GM12878 (cell line): ENCODE results near the gene ZNF700. TPM values are rescaled to one million over a fixed set of nuclear protein-coding genes. Genes with fewer than 3 reads are reported as not detected.
A peak's percentile ranks its signal among the peaks of the same experiment; 100 is the strongest.

Experiments
- CHD2 ChIP-seq: IDR thresholded peaks from 2 replicates; pipeline ENCODE4 v1.6.1; 2011; ENCODE audit warnings: low read depth, low read length, improper control_type of control experiment, borderline replicate concordance
- GATAD2B ChIP-seq: fragments of 450-650 bp; conservative IDR thresholded peaks from 2 replicates; pipeline ENCODE4 v1.6.1; 2017; ENCODE audit warnings: low read depth, mild to moderate bottlenecking, moderate library complexity
- KDM1A ChIP-seq: fragments of 200-600 bp; sonication (generic); IDR thresholded peaks from 2 replicates; pipeline ENCODE4 v1.6.1; 2016; ENCODE audit warnings: borderline replicate concordance
- MYB ChIP-seq: fragments of 150-350 bp; IDR thresholded peaks from 2 replicates; pipeline ENCODE4 v1.6.1; 2014; ENCODE audit warnings: mild to moderate bottlenecking, low read depth, low read length, borderline replicate concordance
- NR2C1 ChIP-seq: fragments of 450-650 bp; IDR thresholded peaks from 2 replicates; pipeline ENCODE4 v1.6.1; 2017; ENCODE audit warnings: antibody characterized with exemption, mild to moderate bottlenecking, moderate library complexity
- SIX5 ChIP-seq: IDR thresholded peaks from 2 replicates; pipeline ENCODE4 v1.6.1; 2011; ENCODE audit warnings: mild to moderate bottlenecking, low read depth, low read length, moderate library complexity; ENCODE audit not compliant: severe bottlenecking
- STAT3 ChIP-seq: IDR thresholded peaks from 2 replicates; pipeline ENCODE4 v1.6.1; 2011; ENCODE audit warnings: low read depth, low read length, improper control_type of control experiment
- SUPT20H ChIP-seq: IDR thresholded peaks from 2 replicates; pipeline ENCODE4 v1.6.1; 2011; ENCODE audit warnings: low read depth, mild to moderate bottlenecking, low read length, moderate library complexity, borderline replicate concordance; ENCODE audit not compliant: control insufficient read depth
- polyA plus RNA-seq, 11 experiments: library from polyadenylated mRNA; depleted of rRNA in 4 of 11; unstranded in 6 of 11; stranded (reverse) in 5 of 11; fragments of >200 nt; fragmentation: Nextera tagmentation in 4 of 11; fragmentation: Illumina TruSeq in 1 of 11; extraction: Ambion mirVana in 4 of 11; extraction: Trizol in 1 of 11; gene quantifications; 1 replicate in 1 of 11; 2 replicates in 10 of 11; pipeline versions ENCODE4 v1.2.1 to v1.2.3, GENCODE V29; 2011 to 2016; ENCODE audit warnings: inconsistent platforms in 2 of 11, missing spikeins in 2 of 11, low read depth in 1 of 11
- total RNA-seq, 4 experiments: library from RNA; depleted of rRNA in 3 of 4; stranded (reverse); fragments of >200 nt in 3 of 4; fragmentation: Illumina TruSeq in 1 of 4; extraction: Trizol in 1 of 4; gene quantifications; 2 replicates each; pipeline versions ENCODE4 v1.2.1 to v1.2.3, GENCODE V29; 2013 to 2021
- TF ChIP-seq, protein P1 (sequence below): fragments of 150-350 bp; IDR thresholded peaks from 2 replicates; pipeline ENCODE4 v1.6.1; 2016; ENCODE audit warnings: low read depth, low read length
- TF ChIP-seq, protein P2 (sequence below): fragments of 450-650 bp; IDR thresholded peaks from 2 replicates; pipeline ENCODE4 v1.6.1; 2017; ENCODE audit warnings: mild to moderate bottlenecking, moderate library complexity
- TF ChIP-seq, protein P3 (sequence below): IDR thresholded peaks from 2 replicates; pipeline ENCODE4 v1.6.1; 2011; ENCODE audit warnings: low read depth, mild to moderate bottlenecking, low read length, moderate library complexity, borderline replicate concordance; ENCODE audit errors: extremely low read depth
- TF ChIP-seq, protein P4 (sequence below): fragments of 450-650 bp; formaldehyde crosslinking; IDR thresholded peaks from 2 replicates; pipeline ENCODE4 v1.4.0; 2022; ENCODE audit warnings: mild to moderate bottlenecking, moderate library complexity
- TF ChIP-seq, protein P5 (sequence below): fragments of 450-650 bp; IDR thresholded peaks from 2 replicates; pipeline ENCODE4 v1.6.1; 2018; ENCODE audit warnings: mild to moderate bottlenecking, low read depth, moderate library complexity; ENCODE audit not compliant: partially characterized antibody

The ZNF700 gene
- total and polyA plus RNA-seq, 10 of the 15 experiments (the other 5 are each of a cell fraction or from before 2014, with no cell fraction given): 6.7 to 16.0 (median 11.1) TPM

DNA sequence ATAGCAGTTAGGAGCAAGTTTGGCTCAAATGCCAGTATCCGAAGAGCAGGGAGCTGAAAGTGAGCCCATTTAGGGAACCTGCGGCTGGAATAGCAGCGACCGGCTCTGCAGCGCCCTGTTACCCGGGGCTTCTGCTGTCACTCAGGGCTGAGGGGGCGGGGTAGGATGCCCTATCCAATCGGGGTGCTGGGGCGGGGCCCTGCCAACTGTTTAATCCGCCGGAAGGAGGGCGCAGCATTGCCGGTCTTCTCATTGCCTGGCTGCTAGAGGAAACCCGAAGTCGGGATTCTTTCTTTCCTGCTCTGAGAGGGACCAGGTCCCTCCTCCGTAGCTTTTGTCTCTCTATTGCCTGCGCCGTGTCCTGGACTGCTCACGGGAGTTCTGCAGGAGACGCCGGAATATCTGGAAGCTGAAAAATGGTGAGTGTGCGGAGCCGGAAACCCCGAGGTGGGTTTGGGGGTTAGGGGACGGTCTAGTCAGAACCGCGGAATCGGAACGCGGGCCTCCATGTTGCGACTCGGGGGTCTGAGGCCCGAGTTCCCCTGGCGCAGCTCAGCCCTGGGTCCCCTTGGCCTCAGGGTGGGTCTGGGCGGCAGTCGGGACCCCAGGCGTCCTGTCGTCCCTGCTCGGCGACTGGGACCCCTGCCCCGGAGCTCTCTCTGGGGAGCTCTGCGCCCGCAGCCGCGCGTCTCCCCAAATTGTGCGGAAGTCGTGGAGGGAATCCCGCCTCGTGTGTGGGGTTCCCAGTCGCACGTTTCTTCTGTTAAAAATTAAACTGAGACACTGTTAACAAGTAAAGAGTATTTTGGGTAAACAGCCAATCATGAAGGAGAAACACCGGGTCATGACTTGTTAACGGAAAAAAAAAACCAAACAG lies 62.7 kb downstream of the ZNF700 start (continued):
- TF ChIP-seq, protein P1, sequence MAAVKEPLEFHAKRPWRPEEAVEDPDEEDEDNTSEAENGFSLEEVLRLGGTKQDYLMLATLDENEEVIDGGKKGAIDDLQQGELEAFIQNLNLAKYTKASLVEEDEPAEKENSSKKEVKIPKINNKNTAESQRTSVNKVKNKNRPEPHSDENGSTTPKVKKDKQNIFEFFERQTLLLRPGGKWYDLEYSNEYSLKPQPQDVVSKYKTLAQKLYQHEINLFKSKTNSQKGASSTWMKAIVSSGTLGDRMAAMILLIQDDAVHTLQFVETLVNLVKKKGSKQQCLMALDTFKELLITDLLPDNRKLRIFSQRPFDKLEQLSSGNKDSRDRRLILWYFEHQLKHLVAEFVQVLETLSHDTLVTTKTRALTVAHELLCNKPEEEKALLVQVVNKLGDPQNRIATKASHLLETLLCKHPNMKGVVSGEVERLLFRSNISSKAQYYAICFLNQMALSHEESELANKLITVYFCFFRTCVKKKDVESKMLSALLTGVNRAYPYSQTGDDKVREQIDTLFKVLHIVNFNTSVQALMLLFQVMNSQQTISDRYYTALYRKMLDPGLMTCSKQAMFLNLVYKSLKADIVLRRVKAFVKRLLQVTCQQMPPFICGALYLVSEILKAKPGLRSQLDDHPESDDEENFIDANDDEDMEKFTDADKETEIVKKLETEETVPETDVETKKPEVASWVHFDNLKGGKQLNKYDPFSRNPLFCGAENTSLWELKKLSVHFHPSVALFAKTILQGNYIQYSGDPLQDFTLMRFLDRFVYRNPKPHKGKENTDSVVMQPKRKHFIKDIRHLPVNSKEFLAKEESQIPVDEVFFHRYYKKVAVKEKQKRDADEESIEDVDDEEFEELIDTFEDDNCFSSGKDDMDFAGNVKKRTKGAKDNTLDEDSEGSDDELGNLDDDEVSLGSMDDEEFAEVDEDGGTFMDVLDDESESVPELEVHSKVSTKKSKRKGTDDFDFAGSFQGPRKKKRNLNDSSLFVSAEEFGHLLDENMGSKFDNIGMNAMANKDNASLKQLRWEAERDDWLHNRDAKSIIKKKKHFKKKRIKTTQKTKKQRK: no peak
- TF ChIP-seq GATAD2B (peak; percentile 53), MYB (no peak), STAT3 (no peak), SUPT20H (no peak), CHD2 (0 out of 2 replicates have a peak, but pooled peaks have one; percentile 53), KDM1A (no peak), NR2C1 (no peak), SIX5 (no peak)
- TF ChIP-seq, protein P2, sequence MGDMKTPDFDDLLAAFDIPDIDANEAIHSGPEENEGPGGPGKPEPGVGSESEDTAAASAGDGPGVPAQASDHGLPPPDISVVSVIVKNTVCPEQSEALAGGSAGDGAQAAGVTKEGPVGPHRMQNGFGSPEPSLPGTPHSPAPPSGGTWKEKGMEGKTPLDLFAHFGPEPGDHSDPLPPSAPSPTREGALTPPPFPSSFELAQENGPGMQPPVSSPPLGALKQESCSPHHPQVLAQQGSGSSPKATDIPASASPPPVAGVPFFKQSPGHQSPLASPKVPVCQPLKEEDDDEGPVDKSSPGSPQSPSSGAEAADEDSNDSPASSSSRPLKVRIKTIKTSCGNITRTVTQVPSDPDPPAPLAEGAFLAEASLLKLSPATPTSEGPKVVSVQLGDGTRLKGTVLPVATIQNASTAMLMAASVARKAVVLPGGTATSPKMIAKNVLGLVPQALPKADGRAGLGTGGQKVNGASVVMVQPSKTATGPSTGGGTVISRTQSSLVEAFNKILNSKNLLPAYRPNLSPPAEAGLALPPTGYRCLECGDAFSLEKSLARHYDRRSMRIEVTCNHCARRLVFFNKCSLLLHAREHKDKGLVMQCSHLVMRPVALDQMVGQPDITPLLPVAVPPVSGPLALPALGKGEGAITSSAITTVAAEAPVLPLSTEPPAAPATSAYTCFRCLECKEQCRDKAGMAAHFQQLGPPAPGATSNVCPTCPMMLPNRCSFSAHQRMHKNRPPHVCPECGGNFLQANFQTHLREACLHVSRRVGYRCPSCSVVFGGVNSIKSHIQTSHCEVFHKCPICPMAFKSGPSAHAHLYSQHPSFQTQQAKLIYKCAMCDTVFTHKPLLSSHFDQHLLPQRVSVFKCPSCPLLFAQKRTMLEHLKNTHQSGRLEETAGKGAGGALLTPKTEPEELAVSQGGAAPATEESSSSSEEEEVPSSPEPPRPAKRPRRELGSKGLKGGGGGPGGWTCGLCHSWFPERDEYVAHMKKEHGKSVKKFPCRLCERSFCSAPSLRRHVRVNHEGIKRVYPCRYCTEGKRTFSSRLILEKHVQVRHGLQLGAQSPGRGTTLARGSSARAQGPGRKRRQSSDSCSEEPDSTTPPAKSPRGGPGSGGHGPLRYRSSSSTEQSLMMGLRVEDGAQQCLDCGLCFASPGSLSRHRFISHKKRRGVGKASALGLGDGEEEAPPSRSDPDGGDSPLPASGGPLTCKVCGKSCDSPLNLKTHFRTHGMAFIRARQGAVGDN: no peak
- TF ChIP-seq, protein P3, sequence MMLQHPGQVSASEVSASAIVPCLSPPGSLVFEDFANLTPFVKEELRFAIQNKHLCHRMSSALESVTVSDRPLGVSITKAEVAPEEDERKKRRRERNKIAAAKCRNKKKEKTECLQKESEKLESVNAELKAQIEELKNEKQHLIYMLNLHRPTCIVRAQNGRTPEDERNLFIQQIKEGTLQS: no peak
- TF ChIP-seq, protein P4, sequence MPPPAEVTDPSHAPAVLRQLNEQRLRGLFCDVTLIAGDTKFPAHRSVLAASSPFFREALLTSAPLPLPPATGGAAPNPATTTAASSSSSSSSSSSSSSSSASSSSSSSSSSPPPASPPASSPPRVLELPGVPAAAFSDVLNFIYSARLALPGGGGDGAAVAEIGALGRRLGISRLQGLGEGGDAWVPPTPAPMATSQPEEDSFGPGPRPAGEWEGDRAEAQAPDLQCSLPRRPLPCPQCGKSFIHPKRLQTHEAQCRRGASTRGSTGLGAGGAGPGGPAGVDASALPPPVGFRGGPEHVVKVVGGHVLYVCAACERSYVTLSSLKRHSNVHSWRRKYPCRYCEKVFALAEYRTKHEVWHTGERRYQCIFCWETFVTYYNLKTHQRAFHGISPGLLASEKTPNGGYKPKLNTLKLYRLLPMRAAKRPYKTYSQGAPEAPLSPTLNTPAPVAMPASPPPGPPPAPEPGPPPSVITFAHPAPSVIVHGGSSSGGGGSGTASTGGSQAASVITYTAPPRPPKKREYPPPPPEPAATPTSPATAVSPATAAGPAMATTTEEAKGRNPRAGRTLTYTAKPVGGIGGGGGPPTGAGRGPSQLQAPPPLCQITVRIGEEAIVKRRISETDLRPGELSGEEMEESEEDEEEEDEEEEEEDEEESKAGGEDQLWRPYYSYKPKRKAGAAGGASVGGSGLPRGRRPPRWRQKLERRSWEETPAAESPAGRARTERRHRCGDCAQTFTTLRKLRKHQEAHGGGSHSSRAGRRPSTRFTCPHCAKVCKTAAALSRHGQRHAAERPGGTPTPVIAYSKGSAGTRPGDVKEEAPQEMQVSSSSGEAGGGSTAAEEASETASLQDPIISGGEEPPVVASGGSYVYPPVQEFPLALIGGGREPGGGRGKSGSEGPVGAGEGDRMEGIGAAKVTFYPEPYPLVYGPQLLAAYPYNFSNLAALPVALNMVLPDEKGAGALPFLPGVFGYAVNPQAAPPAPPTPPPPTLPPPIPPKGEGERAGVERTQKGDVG (CRISPR knock-in tag): no peak
- TF ChIP-seq, protein P5, sequence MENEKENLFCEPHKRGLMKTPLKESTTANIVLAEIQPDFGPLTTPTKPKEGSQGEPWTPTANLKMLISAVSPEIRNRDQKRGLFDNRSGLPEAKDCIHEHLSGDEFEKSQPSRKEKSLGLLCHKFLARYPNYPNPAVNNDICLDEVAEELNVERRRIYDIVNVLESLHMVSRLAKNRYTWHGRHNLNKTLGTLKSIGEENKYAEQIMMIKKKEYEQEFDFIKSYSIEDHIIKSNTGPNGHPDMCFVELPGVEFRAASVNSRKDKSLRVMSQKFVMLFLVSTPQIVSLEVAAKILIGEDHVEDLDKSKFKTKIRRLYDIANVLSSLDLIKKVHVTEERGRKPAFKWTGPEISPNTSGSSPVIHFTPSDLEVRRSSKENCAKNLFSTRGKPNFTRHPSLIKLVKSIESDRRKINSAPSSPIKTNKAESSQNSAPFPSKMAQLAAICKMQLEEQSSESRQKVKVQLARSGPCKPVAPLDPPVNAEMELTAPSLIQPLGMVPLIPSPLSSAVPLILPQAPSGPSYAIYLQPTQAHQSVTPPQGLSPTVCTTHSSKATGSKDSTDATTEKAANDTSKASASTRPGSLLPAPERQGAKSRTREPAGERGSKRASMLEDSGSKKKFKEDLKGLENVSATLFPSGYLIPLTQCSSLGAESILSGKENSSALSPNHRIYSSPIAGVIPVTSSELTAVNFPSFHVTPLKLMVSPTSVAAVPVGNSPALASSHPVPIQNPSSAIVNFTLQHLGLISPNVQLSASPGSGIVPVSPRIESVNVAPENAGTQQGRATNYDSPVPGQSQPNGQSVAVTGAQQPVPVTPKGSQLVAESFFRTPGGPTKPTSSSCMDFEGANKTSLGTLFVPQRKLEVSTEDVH: peak; percentile 31
